ENCODE data around the gene ANKRD63.

DNA sequence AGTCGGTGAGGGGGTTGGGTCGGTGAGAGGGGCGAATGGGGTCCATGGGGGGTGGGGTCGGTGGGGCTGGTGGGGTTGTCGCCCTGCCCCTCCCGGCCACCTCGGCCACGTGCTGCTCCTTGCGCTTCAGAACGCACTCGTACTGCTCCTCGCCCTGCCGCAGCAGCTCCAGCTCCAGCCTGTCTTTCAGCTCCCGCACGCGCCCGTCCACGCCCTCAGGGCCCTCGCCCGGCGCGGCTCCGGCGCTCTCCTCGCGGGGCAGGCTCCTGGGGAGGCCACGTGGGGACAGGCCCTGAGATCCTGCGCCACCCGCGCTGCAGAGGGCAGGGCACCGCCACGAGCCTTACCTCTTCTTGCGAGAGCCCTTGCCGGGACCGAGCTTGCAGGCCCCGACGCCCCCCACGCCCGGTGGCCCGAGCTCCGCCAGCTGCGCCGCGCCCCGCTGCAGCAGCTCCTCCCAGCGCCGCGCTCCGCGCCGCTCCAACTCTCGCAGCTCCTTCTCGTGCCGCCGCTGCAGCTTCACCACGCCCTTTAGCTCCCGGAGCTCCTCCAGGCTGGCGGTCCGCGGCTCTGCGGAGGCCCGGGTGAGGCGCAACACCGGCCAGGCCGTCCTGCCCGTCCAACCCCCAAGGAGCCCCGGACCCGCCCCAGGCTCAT, 8.2 kb upstream of the ANKRD63 start:
- no peak for TF ChIP-seq BCL3 (IDR thresholded peaks at IDR 0.05; ENCODE audit: borderline replicate concordance, insufficient read depth, low read depth, low read length, poor library complexity, severe bottlenecking)
- no peak for TF ChIP-seq MYC (IDR thresholded peaks at IDR 0.05; ENCODE audit: insufficient read depth, insufficient read length, insufficient replicate concordance, low read length, severe bottlenecking)
- TF ChIP-seq MAX (IDR thresholded peaks at IDR 0.05; ENCODE audit: low read depth, low read length): no peak
- TF ChIP-seq, protein P1, sequence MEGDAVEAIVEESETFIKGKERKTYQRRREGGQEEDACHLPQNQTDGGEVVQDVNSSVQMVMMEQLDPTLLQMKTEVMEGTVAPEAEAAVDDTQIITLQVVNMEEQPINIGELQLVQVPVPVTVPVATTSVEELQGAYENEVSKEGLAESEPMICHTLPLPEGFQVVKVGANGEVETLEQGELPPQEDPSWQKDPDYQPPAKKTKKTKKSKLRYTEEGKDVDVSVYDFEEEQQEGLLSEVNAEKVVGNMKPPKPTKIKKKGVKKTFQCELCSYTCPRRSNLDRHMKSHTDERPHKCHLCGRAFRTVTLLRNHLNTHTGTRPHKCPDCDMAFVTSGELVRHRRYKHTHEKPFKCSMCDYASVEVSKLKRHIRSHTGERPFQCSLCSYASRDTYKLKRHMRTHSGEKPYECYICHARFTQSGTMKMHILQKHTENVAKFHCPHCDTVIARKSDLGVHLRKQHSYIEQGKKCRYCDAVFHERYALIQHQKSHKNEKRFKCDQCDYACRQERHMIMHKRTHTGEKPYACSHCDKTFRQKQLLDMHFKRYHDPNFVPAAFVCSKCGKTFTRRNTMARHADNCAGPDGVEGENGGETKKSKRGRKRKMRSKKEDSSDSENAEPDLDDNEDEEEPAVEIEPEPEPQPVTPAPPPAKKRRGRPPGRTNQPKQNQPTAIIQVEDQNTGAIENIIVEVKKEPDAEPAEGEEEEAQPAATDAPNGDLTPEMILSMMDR (IDR thresholded peaks at IDR 0.05 in 2 of 3, conservative IDR thresholded peaks at IDR 0.05 in 1 of 3; ENCODE audit: control insufficient read depth in 2 of 3, extremely low read depth in 1 of 3, insufficient read depth in 1 of 3, low read depth in 3 of 3, low read length in 3 of 3): no peak
- no peak for TF ChIP-seq NR2C1 (IDR thresholded peaks at IDR 0.05)
- no peak for TF ChIP-seq RAD21 (IDR thresholded peaks at IDR 0.05; ENCODE audit: insufficient read depth, low read depth, low read length)
- TF ChIP-seq POLR2A (IDR thresholded peaks at IDR 0.05; ENCODE audit: low read depth, low read length): no peak
- TF ChIP-seq FOXK2 (IDR thresholded peaks at IDR 0.05): no peak
- TF ChIP-seq LARP7 (IDR thresholded peaks at IDR 0.05): no peak

All from GM12878 (cell line).